HepG2 (cell line): Measurements from ENCODE around the gene TGFBRAP1. TPM values are rescaled to one million over a fixed set of nuclear protein-coding genes. Genes with fewer than 3 reads are reported as not detected.

ENCODE experiments used
- ATAC-seq: fragments of 200-7000 bp; cut with Tn5 transposase; 3 replicates; pipeline ENCODE4 v1.9.1; 2020; ENCODE audit warnings: mild to moderate bottlenecking, moderate library complexity
- BruUV-seq: library from RNA; stranded (reverse); fragments of 400-500 nt; replicated peaks from 2 replicates; lab custom pipeline; 2021; lab: Mats Ljungman, UMichigan
- CTCF ChIA-PET: fragments of 300-600 bp; formaldehyde crosslinking; extraction: SDS; loops from one replicate; lab custom pipeline; 2021; ENCODE audit warnings: low total read pairs, inconsistent platforms, low intra/inter-chr PET ratio; lab: Yijun Ruan, JAX
- POLR2A ChIA-PET: fragments of 350-600 bp; sonication (Branson Sonifier 250); formaldehyde crosslinking; loops from one replicate; lab custom pipeline; 2020; ENCODE audit warnings: antibody characterized with exemption, inconsistent platforms; lab: Yijun Ruan, JAX
- DNase-seq: peaks from one replicate; pipeline ENCODE4 v3.0.0-alpha.2; 2015; ENCODE audit warnings: low spot score
- FAIRE-seq: peaks from 3 replicates; lab custom pipeline; 2011; peaks lifted over from hg19 to GRCh38; lab: Jason Lieb, UNC
- H2AFZ ChIP-seq: one replicate; pipeline ENCODE4 v1.6.1; 2011; ENCODE audit warnings: low read length, inconsistent platforms
- H3K27ac ChIP-seq: fragments of 300-600 bp; 3 replicates; pipeline ENCODE4 v1.8.0; 2011; ENCODE audit warnings: mixed run types, mild to moderate bottlenecking, mixed read lengths, low read length, inconsistent platforms; ENCODE audit not compliant: insufficient read depth; ENCODE audit errors: extremely low read length
- H3K27me3 ChIP-seq, 2 experiments: fragments of 200-600 bp in 1 of 2; 2 replicates in 1 of 2; 3 replicates in 1 of 2; pipeline versions ENCODE4 v1.6.0 to v1.8.0; 2011; ENCODE audit warnings: low read length in 2 of 2, mild to moderate bottlenecking in 2 of 2, moderate library complexity in 2 of 2, inconsistent platforms in 1 of 2; ENCODE audit not compliant: insufficient read depth in 2 of 2, control insufficient read depth in 1 of 2
- H3K36me3 ChIP-seq, 2 experiments: fragments of 200-600 bp in 1 of 2; replicated peaks in 1 of 2; 2 replicates in 1 of 2; 3 replicates in 1 of 2; pipeline versions ENCODE4 v1.5.1 to v1.8.0; 2011; ENCODE audit warnings: low read length in 2 of 2, inconsistent platforms in 1 of 2; ENCODE audit not compliant: insufficient read depth in 2 of 2, control insufficient read depth in 1 of 2
- H3K4me1 ChIP-seq: 2 replicates; pipeline ENCODE4 v1.5.1; 2012; ENCODE audit warnings: low read length, inconsistent platforms; ENCODE audit not compliant: insufficient read depth
- H3K4me2 ChIP-seq: 2 replicates; pipeline ENCODE4 v1.6.0; 2011; ENCODE audit warnings: low read depth, low read length, inconsistent platforms
- H3K4me3 ChIP-seq, 3 experiments: fragments of 200-600 bp in 1 of 3; sonication (generic), shearing (Covaris generic) in 1 of 3; replicated peaks in 1 of 3; 2 replicates each; pipeline ENCODE4 v1.5.1; 2011 to 2016; ENCODE audit warnings: low read length in 3 of 3, inconsistent platforms in 2 of 3, low read depth in 2 of 3, mild to moderate bottlenecking in 2 of 3, control low read depth in 1 of 3, mixed read lengths in 1 of 3; ENCODE audit not compliant: insufficient read depth in 1 of 3
- H3K79me2 ChIP-seq: one replicate; pipeline ENCODE4 v1.6.1; 2011; ENCODE audit warnings: low read length, inconsistent platforms; ENCODE audit not compliant: insufficient read depth
- H3K9ac ChIP-seq: 2 replicates; pipeline ENCODE4 v1.6.0; 2011; ENCODE audit warnings: mild to moderate bottlenecking, low read depth, low read length, inconsistent platforms; ENCODE audit not compliant: insufficient read depth
- H3K9me3 ChIP-seq: 2 replicates; pipeline ENCODE4 v1.5.1; 2012; ENCODE audit warnings: mild to moderate bottlenecking, low read length
- H4K20me1 ChIP-seq: 2 replicates; pipeline ENCODE4 v1.6.0; 2011; ENCODE audit warnings: inconsistent platforms, mild to moderate bottlenecking, low read length, moderate library complexity; ENCODE audit not compliant: insufficient read depth
- ATF7 ChIP-seq, 2 experiments: fragments of 450-650 bp in 1 of 2; sonication (generic) in 1 of 2; formaldehyde crosslinking in 1 of 2; IDR thresholded peaks; 2 replicates each; pipeline versions ENCODE4 v1.4.0 to v1.6.1; 2016 to 2020; ENCODE audit warnings: antibody characterized with exemption in 1 of 2, mild to moderate bottlenecking in 1 of 2, missing genetic modification reagents in 1 of 2
- NFAT5 ChIP-seq: sonication (generic); formaldehyde crosslinking; IDR thresholded peaks from 2 replicates; pipeline ENCODE4 v1.4.0; 2020; ENCODE audit warnings: missing genetic modification reagents
- REPIN1 ChIP-seq: sonication (generic); formaldehyde crosslinking; IDR thresholded peaks from 2 replicates; pipeline ENCODE4 v1.8.0; 2022; ENCODE audit warnings: missing genetic modification reagents, low read depth, mild to moderate bottlenecking, borderline replicate concordance
- SRSF1 ChIP-seq: fragments of 200-400 bp; formaldehyde crosslinking; optimal IDR thresholded peaks from 2 replicates; pipeline ENCODE3; 2017; ENCODE audit warnings: mild to moderate bottlenecking, low read depth, low read length, moderate library complexity
- ZNF543 ChIP-seq: sonication (generic); formaldehyde crosslinking; IDR thresholded peaks from 2 replicates; pipeline ENCODE4 v1.4.0; 2020; ENCODE audit warnings: mild to moderate bottlenecking, missing genetic modification reagents
- WGBS: methylation state at CpG from one replicate; pipeline ENCODE4 v1.1.6; 2017; ENCODE audit warnings: low lambda C conversion rate; 5-methylcytosine and 5-hydroxymethylcytosine counted together
- in situ Hi-C: cut with HindIII; loops from 2 replicates; pipeline ENCODE4 v1.10.0; 2017; ENCODE audit warnings: low pct_unique_long_range_greater_than_20kb; ENCODE audit not compliant: extremely low pct_ligation_motif_present
- intact Hi-C: fragments of 100-400 bp; cut with micrococcal nuclease; formaldehyde crosslinking; loops from one replicate; pipeline ENCODE4 v1.10.0; 2022; ENCODE audit not compliant: unreplicated experiment
- polyA plus RNA-seq, 8 experiments: library from polyadenylated mRNA; depleted of rRNA in 3 of 8; stranded (reverse) in 7 of 8; unstranded in 1 of 8; fragments of >200 nt; fragmentation: Illumina TruSeq in 4 of 8; extraction: Trizol in 4 of 8; gene quantifications; 2 replicates each; pipeline versions ENCODE4 v1.2.1 to v1.2.3, GENCODE V29; 2011 to 2016; ENCODE audit warnings: low read depth in 4 of 8, missing spikeins in 1 of 8, mixed read lengths in 1 of 8; ENCODE audit not compliant: insufficient read depth in 1 of 8
- total RNA-seq, 5 experiments: library from RNA; depleted of rRNA; stranded (reverse); fragments of >200 nt; fragmentation: Illumina TruSeq; extraction: Trizol; gene quantifications; 2 replicates each; pipeline ENCODE4 v1.2.3, GENCODE V29; 2016; ENCODE audit warnings: low read depth in 1 of 5
- TF ChIP-seq, protein P1 (sequence below): sonication (generic); formaldehyde crosslinking; IDR thresholded peaks from 2 replicates; pipeline ENCODE4 v1.4.0; 2020; ENCODE audit warnings: mild to moderate bottlenecking, missing genetic modification reagents, borderline replicate concordance

Gene TGFBRAP1
- total and polyA plus RNA-seq, 2 of the 13 experiments (the other 11 are each of a cell fraction or from before 2014, with no cell fraction given), result 12.7 to 22.9 TPM

- CTCF ChIA-PET, result no interaction called here
- intact Hi-C loops, result loop anchor here (1.0 kb wide), 1 partner anchor 9 kb away; the partner anchor contains the start of gene C2orf49
- Histone ChIP-seq H2AFZ (peak overlapping the region; percentile 72), H3K9me3 (no peaks in the 10 kb centered on the region), H3K27ac (peak overlapping the region; percentile 81), H3K4me1 (peaks cover 47% of the 10 kb centered on the region), H4K20me1 (no peaks in the 10 kb centered on the region), H3K27me3 (no peaks in the 10 kb centered on the region; a peak in 1 of 5 replicates), H3K4me3 (peak overlapping the region; percentile 78 to 93 (median 87)), H3K36me3 (peaks cover under 1 to 20% of the 10 kb centered on the region in 2 experiments; a peak in 4 of 5 replicates), H3K9ac (peak overlapping the region; percentile 92), H3K79me2 (peaks cover 68% of the 10 kb centered on the region), H3K4me2 (peak overlapping the region; percentile 100)
- FAIRE-seq, result peak; percentile 47
- in situ Hi-C loops, result loop anchor here (25.0 kb wide), 1 partner anchor 859 kb away; the partner anchor contains the start of gene UXS1
- peak; percentile 62 for ATAC-seq
- BruUV-seq, result no TSS peak
- 10% methylated on average over 16 of the region's 16 CpGs for WGBS
- POLR2A ChIA-PET, result interaction anchor here (0.6 to 3.3 kb wide), 4 partner anchors 9 to 16 kb away, joined by 3 to 43 read pairs (median 10); partner anchors contain the start of gene C2orf49
- DNase-seq, result peak; percentile 39
- no peak for TF ChIP-seq ATF7 (IDR thresholded peaks at IDR 0.05)
- TF ChIP-seq ATF7 (CRISPR knock-in tag; IDR thresholded peaks at IDR 0.05), result peak; percentile 82
- TF ChIP-seq, protein P1, sequence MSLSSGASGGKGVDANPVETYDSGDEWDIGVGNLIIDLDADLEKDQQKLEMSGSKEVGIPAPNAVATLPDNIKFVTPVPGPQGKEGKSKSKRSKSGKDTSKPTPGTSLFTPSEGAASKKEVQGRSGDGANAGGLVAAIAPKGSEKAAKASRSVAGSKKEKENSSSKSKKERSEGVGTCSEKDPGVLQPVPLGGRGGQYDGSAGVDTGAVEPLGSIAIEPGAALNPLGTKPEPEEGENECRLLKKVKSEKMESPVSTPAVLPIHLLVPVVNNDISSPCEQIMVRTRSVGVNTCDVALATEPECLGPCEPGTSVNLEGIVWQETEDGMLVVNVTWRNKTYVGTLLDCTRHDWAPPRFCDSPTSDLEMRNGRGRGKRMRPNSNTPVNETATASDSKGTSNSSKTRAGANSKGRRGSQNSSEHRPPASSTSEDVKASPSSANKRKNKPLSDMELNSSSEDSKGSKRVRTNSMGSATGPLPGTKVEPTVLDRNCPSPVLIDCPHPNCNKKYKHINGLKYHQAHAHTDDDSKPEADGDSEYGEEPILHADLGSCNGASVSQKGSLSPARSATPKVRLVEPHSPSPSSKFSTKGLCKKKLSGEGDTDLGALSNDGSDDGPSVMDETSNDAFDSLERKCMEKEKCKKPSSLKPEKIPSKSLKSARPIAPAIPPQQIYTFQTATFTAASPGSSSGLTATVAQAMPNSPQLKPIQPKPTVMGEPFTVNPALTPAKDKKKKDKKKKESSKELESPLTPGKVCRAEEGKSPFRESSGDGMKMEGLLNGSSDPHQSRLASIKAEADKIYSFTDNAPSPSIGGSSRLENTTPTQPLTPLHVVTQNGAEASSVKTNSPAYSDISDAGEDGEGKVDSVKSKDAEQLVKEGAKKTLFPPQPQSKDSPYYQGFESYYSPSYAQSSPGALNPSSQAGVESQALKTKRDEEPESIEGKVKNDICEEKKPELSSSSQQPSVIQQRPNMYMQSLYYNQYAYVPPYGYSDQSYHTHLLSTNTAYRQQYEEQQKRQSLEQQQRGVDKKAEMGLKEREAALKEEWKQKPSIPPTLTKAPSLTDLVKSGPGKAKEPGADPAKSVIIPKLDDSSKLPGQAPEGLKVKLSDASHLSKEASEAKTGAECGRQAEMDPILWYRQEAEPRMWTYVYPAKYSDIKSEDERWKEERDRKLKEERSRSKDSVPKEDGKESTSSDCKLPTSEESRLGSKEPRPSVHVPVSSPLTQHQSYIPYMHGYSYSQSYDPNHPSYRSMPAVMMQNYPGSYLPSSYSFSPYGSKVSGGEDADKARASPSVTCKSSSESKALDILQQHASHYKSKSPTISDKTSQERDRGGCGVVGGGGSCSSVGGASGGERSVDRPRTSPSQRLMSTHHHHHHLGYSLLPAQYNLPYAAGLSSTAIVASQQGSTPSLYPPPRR, result peak; percentile 80
- no peak for TF ChIP-seq SRSF1
- TF ChIP-seq REPIN1, result peak; percentile 62; the same call in 1 of the 2 replicates
- TF ChIP-seq NFAT5, result peak; percentile 49; the same call in 1 of the 2 replicates
- peak; percentile 90; the same call in 1 of the 2 replicates for TF ChIP-seq ZNF543
These were observed 996 bp downstream of the TGFBRAP1 start for GRCh38 chr2:105328281-105329196.
